Measurements from ENCODE around the gene TSSK6. TPM values are rescaled to one million over a fixed set of nuclear protein-coding genes. Genes with fewer than 3 reads are reported as not detected.

The TSSK6 gene
- polyA plus RNA-seq, 1 donor (not counting 4 experiments of a cell fraction or from before 2014, with no cell fraction given) = 0.47 TPM

GRCh38 chr19:19514215-19514657 is 1.1 kb downstream of the TSSK6 start:
- DNase-seq (ENCODE audit: low read depth, low spot score) = no peak
- H3K4me3 ChIP-seq (ENCODE audit: control insufficient read depth in 2 of 3, extremely low read depth in 1 of 3, insufficient read depth in 2 of 3, low read depth in 1 of 3, low read length in 3 of 3) = no peak overlapping the region
- no peak overlapping the region for H2AFZ ChIP-seq (ENCODE audit: control insufficient read depth, low read length)
- peaks cover 24% of the 10 kb centered on the region for H3K79me2 ChIP-seq (ENCODE audit: control insufficient read depth, insufficient read depth, low read length)
- H3K9ac ChIP-seq (ENCODE audit: control insufficient read depth, extremely low read depth, insufficient read depth, low read length) = no peak overlapping the region
- no peaks in the 10 kb centered on the region for H3K9me1 ChIP-seq (ENCODE audit: control insufficient read depth, extremely low read depth, insufficient read depth, low read length)
- peaks cover 11% of the 10 kb centered on the region for H3K4me1 ChIP-seq (ENCODE audit: control insufficient read depth, extremely low read depth, insufficient read depth, low read length)
- no peak for TF ChIP-seq CTCF (optimal IDR thresholded peaks at IDR 0.05 in 1 of 3, IDR thresholded peaks at IDR 0.05 in 1 of 3, conservative IDR thresholded peaks at IDR 0.05 in 1 of 3; ENCODE audit: extremely low read depth in 1 of 3, insufficient read depth in 2 of 3, low read length in 3 of 3)
- no peak for TF ChIP-seq EZH2 (IDR thresholded peaks at IDR 0.05; ENCODE audit: low read length)
- peaks cover under 1 to 7% of the 10 kb centered on the region in 2 experiments for H3K36me3 ChIP-seq (ENCODE audit: control insufficient read depth in 2 of 2, extremely low read depth in 1 of 2, insufficient read depth in 2 of 2, low read length in 2 of 2)
- H3K27me3 ChIP-seq (ENCODE audit: control insufficient read depth, extremely low read depth, insufficient read depth, low read length) = no peaks in the 10 kb centered on the region
- H4K20me1 ChIP-seq (ENCODE audit: control insufficient read depth, extremely low read depth, insufficient read depth, low read length) = no peaks in the 10 kb centered on the region
- H3K27ac ChIP-seq (ENCODE audit: control insufficient read depth, insufficient read depth, low read length) = no peak overlapping the region
- no peak for FAIRE-seq
- peaks cover 5% of the 10 kb centered on the region for H3K9me3 ChIP-seq (ENCODE audit: control insufficient read depth, low read depth, low read length)
- dilution Hi-C loops (cut with MboI; ENCODE audit: extremely low pct_ligation_motif_present, low sequenced_read_pairs) = no loop called here
- H3K4me2 ChIP-seq (ENCODE audit: control insufficient read depth, extremely low read depth, insufficient read depth, low read depth, low read length) = no peak overlapping the region

DNA sequence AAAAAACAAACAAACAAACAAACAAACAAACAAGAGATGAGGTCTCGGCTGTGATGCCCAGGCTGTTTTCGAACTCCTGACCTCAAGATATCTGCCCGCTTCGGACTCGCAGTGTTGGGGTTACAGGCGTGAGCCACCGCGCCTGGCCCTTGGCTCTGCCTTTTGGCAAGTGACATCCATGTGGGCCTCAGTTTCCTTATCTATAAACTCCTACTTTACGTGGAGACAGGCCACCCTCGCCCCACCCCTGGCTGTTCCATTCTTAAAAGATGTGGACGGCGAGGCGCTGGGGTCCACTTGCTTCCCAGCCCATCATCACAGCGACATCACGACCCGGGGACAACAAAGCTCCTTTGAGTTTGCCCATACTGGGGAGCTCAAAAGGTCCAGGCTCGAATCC is 1.7 kb downstream of the TSSK6 start:
- TF ChIP-seq CTCF (optimal IDR thresholded peaks at IDR 0.05 in 1 of 3, IDR thresholded peaks at IDR 0.05 in 1 of 3, conservative IDR thresholded peaks at IDR 0.05 in 1 of 3; ENCODE audit: extremely low read depth in 1 of 3, insufficient read depth in 2 of 3, low read length in 3 of 3) (no peak), EZH2 (IDR thresholded peaks at IDR 0.05; ENCODE audit: low read length) (no peak)
- no peak overlapping the region for H3K4me2 ChIP-seq (ENCODE audit: control insufficient read depth, extremely low read depth, insufficient read depth, low read depth, low read length)
- no peaks in the 10 kb centered on the region for H4K20me1 ChIP-seq (ENCODE audit: control insufficient read depth, extremely low read depth, insufficient read depth, low read length)
- H3K4me1 ChIP-seq (ENCODE audit: control insufficient read depth, extremely low read depth, insufficient read depth, low read length) = peaks cover 11% of the 10 kb centered on the region
- H3K4me3 ChIP-seq (ENCODE audit: control insufficient read depth in 2 of 3, extremely low read depth in 1 of 3, insufficient read depth in 2 of 3, low read depth in 1 of 3, low read length in 3 of 3) = no peak overlapping the region
- H3K27ac ChIP-seq (ENCODE audit: control insufficient read depth, insufficient read depth, low read length) = no peak overlapping the region
- no peaks in the 10 kb centered on the region for H3K27me3 ChIP-seq (ENCODE audit: control insufficient read depth, extremely low read depth, insufficient read depth, low read length)
- H3K36me3 ChIP-seq (ENCODE audit: control insufficient read depth in 2 of 2, extremely low read depth in 1 of 2, insufficient read depth in 2 of 2, low read length in 2 of 2) = peaks cover 0 to 4% of the 10 kb centered on the region in 2 experiments
- H2AFZ ChIP-seq (ENCODE audit: control insufficient read depth, low read length) = no peak overlapping the region
- H3K9ac ChIP-seq (ENCODE audit: control insufficient read depth, extremely low read depth, insufficient read depth, low read length) = no peak overlapping the region
- DNase-seq (ENCODE audit: low read depth, low spot score) (no peak), FAIRE-seq (no peak)
- H3K9me1 ChIP-seq (ENCODE audit: control insufficient read depth, extremely low read depth, insufficient read depth, low read length) = no peaks in the 10 kb centered on the region
- dilution Hi-C loops (cut with MboI; ENCODE audit: extremely low pct_ligation_motif_present, low sequenced_read_pairs) = no loop called here
- peaks cover 5% of the 10 kb centered on the region for H3K9me3 ChIP-seq (ENCODE audit: control insufficient read depth, low read depth, low read length)
- H3K79me2 ChIP-seq (ENCODE audit: control insufficient read depth, insufficient read depth, low read length) = peaks cover 20% of the 10 kb centered on the region
